ENCODE data around the gene PIGR. TPM values are rescaled to one million over a fixed set of nuclear protein-coding genes. Genes with fewer than 3 reads are reported as not detected.
A peak's percentile ranks its signal among the peaks of the same experiment; 100 is the strongest.

The PIGR gene
- total RNA-seq, 2 donors from 2014 or later = not detected

DNA sequence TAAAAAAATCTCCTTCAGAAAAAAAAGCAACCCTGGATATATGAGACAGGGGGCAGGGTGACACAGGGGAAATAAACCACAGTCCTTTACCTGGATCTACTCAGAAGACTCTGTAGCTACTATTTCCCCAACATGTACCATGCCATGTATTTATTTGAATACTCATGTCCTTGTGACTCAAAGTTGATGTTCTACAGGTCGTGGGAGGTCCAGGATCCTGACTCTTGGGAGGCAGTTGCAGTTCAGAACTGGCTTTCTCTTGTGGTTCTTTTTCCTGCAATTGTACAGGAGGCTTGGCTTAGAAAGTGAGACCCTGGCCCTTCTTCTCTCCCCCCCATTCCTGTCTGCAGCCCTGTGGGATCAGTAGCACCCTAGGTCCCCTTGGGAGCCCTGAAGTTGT, 54.9 kb downstream of the PIGR start:
- no peak overlapping the region for H3K4me3 ChIP-seq (ENCODE audit: low read length)
- no peak overlapping the region for H3K27ac ChIP-seq (ENCODE audit: low read depth, low read length)
- H3K27me3 ChIP-seq (ENCODE audit: control insufficient read depth, insufficient read depth, low read length, poor library complexity, severe bottlenecking) = no peaks in the 10 kb centered on the region
- H3K4me1 ChIP-seq (ENCODE audit: control insufficient read depth, insufficient read depth, low read length) = no peaks in the 10 kb centered on the region
- H3K36me3 ChIP-seq (ENCODE audit: control insufficient read depth, insufficient read depth, low read length) = no peaks in the 10 kb centered on the region
- H3K9me3 Mint-ChIP-seq = no peaks in the 10 kb centered on the region
- DNase-seq = no peak
- H3K27me3 Mint-ChIP-seq (ENCODE audit: insufficient read depth) = peaks cover 2% of the 10 kb centered on the region
- H3K36me3 Mint-ChIP-seq (ENCODE audit: low read depth) = no peaks in the 10 kb centered on the region
- no peak overlapping the region for H3K9ac ChIP-seq (ENCODE audit: extremely low read depth, low read length, poor library complexity, severe bottlenecking)
- H3K27ac Mint-ChIP-seq = no peak overlapping the region
- 71 to 89% methylated on average over 1 of the region's 1 CpG for WGBS, 2 experiments (ENCODE audit: insufficient coverage in 1 of 2, insufficient read length in 1 of 2)
- peaks cover 17% of the 10 kb centered on the region for H3K4me1 Mint-ChIP-seq
- H3K4me3 Mint-ChIP-seq = no peak overlapping the region
- TF ChIP-seq, protein P1, sequence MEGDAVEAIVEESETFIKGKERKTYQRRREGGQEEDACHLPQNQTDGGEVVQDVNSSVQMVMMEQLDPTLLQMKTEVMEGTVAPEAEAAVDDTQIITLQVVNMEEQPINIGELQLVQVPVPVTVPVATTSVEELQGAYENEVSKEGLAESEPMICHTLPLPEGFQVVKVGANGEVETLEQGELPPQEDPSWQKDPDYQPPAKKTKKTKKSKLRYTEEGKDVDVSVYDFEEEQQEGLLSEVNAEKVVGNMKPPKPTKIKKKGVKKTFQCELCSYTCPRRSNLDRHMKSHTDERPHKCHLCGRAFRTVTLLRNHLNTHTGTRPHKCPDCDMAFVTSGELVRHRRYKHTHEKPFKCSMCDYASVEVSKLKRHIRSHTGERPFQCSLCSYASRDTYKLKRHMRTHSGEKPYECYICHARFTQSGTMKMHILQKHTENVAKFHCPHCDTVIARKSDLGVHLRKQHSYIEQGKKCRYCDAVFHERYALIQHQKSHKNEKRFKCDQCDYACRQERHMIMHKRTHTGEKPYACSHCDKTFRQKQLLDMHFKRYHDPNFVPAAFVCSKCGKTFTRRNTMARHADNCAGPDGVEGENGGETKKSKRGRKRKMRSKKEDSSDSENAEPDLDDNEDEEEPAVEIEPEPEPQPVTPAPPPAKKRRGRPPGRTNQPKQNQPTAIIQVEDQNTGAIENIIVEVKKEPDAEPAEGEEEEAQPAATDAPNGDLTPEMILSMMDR (conservative IDR thresholded peaks at IDR 0.05) = no peak
- no peaks in the 10 kb centered on the region for H3K9me3 ChIP-seq (ENCODE audit: control insufficient read depth, low read length)

DNA sequence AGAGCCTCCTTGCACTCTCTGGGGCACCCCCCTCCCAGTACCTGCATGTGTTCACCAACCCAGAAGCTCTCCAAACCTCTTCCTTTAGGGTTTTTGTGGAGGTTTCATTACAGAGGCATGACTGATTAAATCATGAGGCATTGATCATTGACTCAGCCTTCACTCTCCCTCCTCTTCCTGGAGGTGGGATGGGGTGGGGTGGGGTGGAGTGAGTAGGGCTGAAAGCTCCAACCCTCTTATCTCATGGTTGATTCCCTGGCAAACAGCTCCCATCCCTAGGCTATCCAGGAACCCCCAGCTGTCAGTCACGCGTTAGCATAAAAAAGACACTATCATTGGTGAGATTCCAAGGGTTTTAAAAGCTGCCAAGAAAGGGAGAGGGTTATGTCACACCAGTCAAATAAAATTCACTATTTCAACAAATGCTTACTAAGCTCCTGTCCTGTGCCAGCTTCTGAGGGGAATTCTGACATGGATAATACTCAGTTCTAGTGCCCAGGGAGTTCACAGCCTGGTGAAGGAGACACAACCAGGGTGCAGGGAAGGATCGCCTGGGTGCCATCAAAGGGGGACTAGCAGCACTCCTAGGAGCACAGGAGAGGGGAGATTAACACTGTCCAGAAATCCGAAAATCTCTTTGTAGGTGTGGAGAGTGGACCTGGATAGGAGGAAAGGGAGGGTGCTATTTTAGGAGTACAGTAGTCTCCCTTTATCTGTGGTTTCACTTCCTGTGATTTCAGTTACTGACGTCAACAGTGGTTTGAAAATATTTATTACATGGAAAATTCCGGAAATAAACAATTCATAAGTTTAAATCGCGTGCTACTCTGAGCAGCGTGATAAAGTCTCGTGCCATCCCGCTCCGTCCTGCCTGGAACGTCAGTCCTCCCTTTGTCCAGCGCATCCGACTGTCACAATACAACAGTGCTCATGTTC, 55.9 kb downstream of the PIGR start:
- TF ChIP-seq, protein P1 (conservative IDR thresholded peaks at IDR 0.05) = no peak
- Histone ChIP-seq H3K27me3 (ENCODE audit: control insufficient read depth, insufficient read depth, low read length, poor library complexity, severe bottlenecking) (no peaks in the 10 kb centered on the region), H3K4me1 (ENCODE audit: control insufficient read depth, insufficient read depth, low read length) (no peaks in the 10 kb centered on the region), H3K36me3 (ENCODE audit: control insufficient read depth, insufficient read depth, low read length) (no peaks in the 10 kb centered on the region), H3K9me3 (ENCODE audit: control insufficient read depth, low read length) (no peaks in the 10 kb centered on the region), H3K4me3 (ENCODE audit: low read length) (no peak overlapping the region), H3K9ac (ENCODE audit: extremely low read depth, low read length, poor library complexity, severe bottlenecking) (no peak overlapping the region), H3K27ac (ENCODE audit: low read depth, low read length) (no peak overlapping the region)
- H3K27me3 Mint-ChIP-seq (ENCODE audit: insufficient read depth) = peaks cover 2% of the 10 kb centered on the region
- H3K36me3 Mint-ChIP-seq (ENCODE audit: low read depth) = no peaks in the 10 kb centered on the region
- no peaks in the 10 kb centered on the region for H3K9me3 Mint-ChIP-seq
- peak; percentile 63 for DNase-seq
- H3K4me3 Mint-ChIP-seq = no peak overlapping the region
- WGBS, 2 experiments (ENCODE audit: insufficient coverage in 1 of 2, insufficient read length in 1 of 2) = 81 to 90% methylated on average over 8 to 15 of the region's 15 CpGs
- H3K4me1 Mint-ChIP-seq = peaks cover 12% of the 10 kb centered on the region
- H3K27ac Mint-ChIP-seq = no peak overlapping the region

DNA sequence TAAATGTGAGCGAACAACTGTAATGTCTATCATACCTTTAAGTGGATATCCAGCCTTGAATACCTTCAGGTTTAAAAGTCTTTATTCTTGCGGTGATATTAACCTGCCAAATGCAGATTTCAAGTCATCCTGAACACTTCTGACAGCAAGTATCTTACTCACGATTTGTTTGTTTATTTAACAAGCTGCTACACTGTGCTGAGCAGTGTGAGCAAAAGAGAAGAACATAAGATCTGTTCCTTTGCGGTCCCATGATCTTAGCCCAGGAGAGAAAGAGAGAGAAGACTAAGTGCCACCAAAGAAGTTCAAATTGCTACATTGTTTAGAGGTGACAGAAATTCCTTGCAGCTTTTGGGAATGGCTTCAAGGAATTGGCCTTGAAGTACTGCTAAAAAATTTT, 58.6 kb downstream of the PIGR start:
- no peaks in the 10 kb centered on the region for H3K27me3 ChIP-seq (ENCODE audit: control insufficient read depth, insufficient read depth, low read length, poor library complexity, severe bottlenecking)
- Mint-ChIP-seq H3K36me3 (ENCODE audit: low read depth) (no peaks in the 10 kb centered on the region), H3K9me3 (no peaks in the 10 kb centered on the region), H3K27ac (no peak overlapping the region), H3K27me3 (ENCODE audit: insufficient read depth) (peaks cover 5% of the 10 kb centered on the region), H3K4me1 (peaks cover 9% of the 10 kb centered on the region), H3K4me3 (no peak overlapping the region)
- WGBS, 2 experiments (ENCODE audit: insufficient coverage in 1 of 2, insufficient read length in 1 of 2) = 86 to 91% methylated on average over 4 of the region's 4 CpGs
- no peaks in the 10 kb centered on the region for H3K4me1 ChIP-seq (ENCODE audit: control insufficient read depth, insufficient read depth, low read length)
- no peak overlapping the region for H3K4me3 ChIP-seq (ENCODE audit: low read length)
- no peak overlapping the region for H3K9ac ChIP-seq (ENCODE audit: extremely low read depth, low read length, poor library complexity, severe bottlenecking)
- DNase-seq = no peak
- no peaks in the 10 kb centered on the region for H3K36me3 ChIP-seq (ENCODE audit: control insufficient read depth, insufficient read depth, low read length)
- TF ChIP-seq, protein P1 (conservative IDR thresholded peaks at IDR 0.05) = no peak
- H3K9me3 ChIP-seq (ENCODE audit: control insufficient read depth, low read length) = no peaks in the 10 kb centered on the region
- H3K27ac ChIP-seq (ENCODE audit: low read depth, low read length) = no peak overlapping the region
